IPS DF 6.9 (cell line): ENCODE measurements around the gene MYO3B.

Experiments
- DNase-seq: peaks from one replicate; pipeline ENCODE4 v3.0.0-alpha.2; 2013; ENCODE audit warnings: low read depth, low spot score
- H3K27ac ChIP-seq: one replicate; pipeline ENCODE4 v1.5.1; 2013; ENCODE audit warnings: low read length, control low read depth
- H3K27me3 ChIP-seq: 2 replicates; pipeline ENCODE4 v1.6.1; 2013; ENCODE audit warnings: mild to moderate bottlenecking, low read length; ENCODE audit not compliant: control insufficient read depth, insufficient read depth
- H3K36me3 ChIP-seq: 2 replicates; pipeline ENCODE4 v1.6.1; 2013; ENCODE audit warnings: low read length; ENCODE audit not compliant: control insufficient read depth, insufficient read depth
- H3K4me1 ChIP-seq: 2 replicates; pipeline ENCODE4 v1.6.1; 2013; ENCODE audit warnings: low read length; ENCODE audit not compliant: control insufficient read depth, insufficient read depth
- H3K4me3 ChIP-seq: 2 replicates; pipeline ENCODE4 v1.5.1; 2013; ENCODE audit warnings: mild to moderate bottlenecking, low read length
- H3K9me3 ChIP-seq: 2 replicates; pipeline ENCODE4 v1.6.1; 2013; ENCODE audit warnings: low read length, inconsistent platforms; ENCODE audit not compliant: control insufficient read depth, insufficient read depth
- WGBS: extraction: QIAGEN DNeasy Blood & Tissue Kit; methylation state at CpG from one replicate; pipeline ENCODE4 v1.1.7; 2013; ENCODE audit warnings: mixed read lengths, missing lambda C conversion rate; ENCODE audit not compliant: insufficient read length, insufficient coverage; 5-methylcytosine and 5-hydroxymethylcytosine counted together

The MYO3B gene

GRCh38 chr2:170292415-170292814, 114.5 kb downstream of the MYO3B start:
- no peak overlapping the region for H3K4me3 ChIP-seq
- WGBS: no CpG with 5 or more reads among the region's 3 CpGs
- H3K27ac ChIP-seq: no peak overlapping the region
- H3K4me1 ChIP-seq: no peaks in the 10 kb centered on the region
- no peaks in the 10 kb centered on the region for H3K9me3 ChIP-seq
- no peaks in the 10 kb centered on the region for H3K36me3 ChIP-seq
- no peaks in the 10 kb centered on the region for H3K27me3 ChIP-seq
- no peak for DNase-seq

GRCh38 chr2:170297496-170297895, 119.5 kb downstream of the MYO3B start:
- no peak overlapping the region for H3K27ac ChIP-seq
- no peak overlapping the region for H3K4me3 ChIP-seq
- no peaks in the 10 kb centered on the region for H3K4me1 ChIP-seq
- no peaks in the 10 kb centered on the region for H3K36me3 ChIP-seq
- H3K9me3 ChIP-seq: no peaks in the 10 kb centered on the region
- no CpG with 5 or more reads among the region's 3 CpGs for WGBS
- no peak for DNase-seq
- no peaks in the 10 kb centered on the region for H3K27me3 ChIP-seq

- Histone ChIP-seq H3K36me3 (no peaks in the 10 kb centered on the region), H3K4me1 (no peaks in the 10 kb centered on the region), H3K9me3 (no peaks in the 10 kb centered on the region), H3K27ac (no peak overlapping the region), H3K4me3 (no peak overlapping the region), H3K27me3 (no peaks in the 10 kb centered on the region)
- DNase-seq: no peak
- no CpG with 5 or more reads among the region's 1 CpG for WGBS
These were observed 120.2 kb downstream of the MYO3B start for GRCh38 chr2:170298115-170298514.

- Histone ChIP-seq H3K4me1 (no peaks in the 10 kb centered on the region), H3K9me3 (no peaks in the 10 kb centered on the region), H3K4me3 (no peak overlapping the region), H3K27ac (no peak overlapping the region), H3K27me3 (no peaks in the 10 kb centered on the region), H3K36me3 (no peaks in the 10 kb centered on the region)
- no peak for DNase-seq
These were observed 121.0 kb downstream of the MYO3B start for GRCh38 chr2:170298861-170299429.

- no peak overlapping the region for H3K4me3 ChIP-seq
- H3K4me1 ChIP-seq: no peaks in the 10 kb centered on the region
- no peaks in the 10 kb centered on the region for H3K36me3 ChIP-seq
- DNase-seq: no peak
- H3K27me3 ChIP-seq: no peaks in the 10 kb centered on the region
- H3K9me3 ChIP-seq: no peaks in the 10 kb centered on the region
- no peak overlapping the region for H3K27ac ChIP-seq
- WGBS: no CpG with 5 or more reads among the region's 1 CpG
These were observed 123.0 kb downstream of the MYO3B start for GRCh38 chr2:170300993-170301392.

GRCh38 chr2:170301626-170302025, 123.7 kb downstream of the MYO3B start:
- Histone ChIP-seq H3K4me1 (no peaks in the 10 kb centered on the region), H3K27me3 (no peaks in the 10 kb centered on the region), H3K4me3 (no peak overlapping the region), H3K9me3 (no peaks in the 10 kb centered on the region), H3K27ac (no peak overlapping the region), H3K36me3 (no peaks in the 10 kb centered on the region)
- no peak for DNase-seq
- no CpG with 5 or more reads among the region's 5 CpGs for WGBS

GRCh38 chr2:170305711-170306110, 127.8 kb downstream of the MYO3B start:
- DNase-seq: no peak
- WGBS: no CpG with 5 or more reads among the region's 2 CpGs
- no peak overlapping the region for H3K27ac ChIP-seq
- H3K36me3 ChIP-seq: no peaks in the 10 kb centered on the region
- no peaks in the 10 kb centered on the region for H3K27me3 ChIP-seq
- H3K9me3 ChIP-seq: no peaks in the 10 kb centered on the region
- no peak overlapping the region for H3K4me3 ChIP-seq
- no peaks in the 10 kb centered on the region for H3K4me1 ChIP-seq

- no peaks in the 10 kb centered on the region for H3K9me3 ChIP-seq
- no peak for DNase-seq
- H3K27ac ChIP-seq: no peak overlapping the region
- H3K4me3 ChIP-seq: no peak overlapping the region
- H3K27me3 ChIP-seq: no peaks in the 10 kb centered on the region
- no peaks in the 10 kb centered on the region for H3K36me3 ChIP-seq
- H3K4me1 ChIP-seq: no peaks in the 10 kb centered on the region
- WGBS: no CpG with 5 or more reads among the region's 5 CpGs
These were observed 128.4 kb downstream of the MYO3B start for GRCh38 chr2:170306293-170306873.

GRCh38 chr2:170307052-170307451, 129.1 kb downstream of the MYO3B start:
- Histone ChIP-seq H3K4me1 (no peaks in the 10 kb centered on the region), H3K27me3 (no peaks in the 10 kb centered on the region), H3K36me3 (no peaks in the 10 kb centered on the region), H3K9me3 (no peaks in the 10 kb centered on the region), H3K4me3 (no peak overlapping the region), H3K27ac (no peak overlapping the region)
- WGBS: no CpG with 5 or more reads among the region's 2 CpGs
- DNase-seq: no peak

- no peaks in the 10 kb centered on the region for H3K9me3 ChIP-seq
- no peaks in the 10 kb centered on the region for H3K27me3 ChIP-seq
- WGBS: no CpG with 5 or more reads among the region's 4 CpGs
- no peak overlapping the region for H3K4me3 ChIP-seq
- no peak overlapping the region for H3K27ac ChIP-seq
- DNase-seq: no peak
- no peaks in the 10 kb centered on the region for H3K36me3 ChIP-seq
- H3K4me1 ChIP-seq: no peaks in the 10 kb centered on the region
These were observed 129.8 kb downstream of the MYO3B start for GRCh38 chr2:170307555-170308351.
